ENCODE measurements around the gene CAPN11. TPM values are rescaled to one million over a fixed set of nuclear protein-coding genes. Genes with fewer than 3 reads are reported as not detected.

Gene CAPN11
- total and polyA plus RNA-seq, 9 of the 15 experiments (the other 6 are each of a cell fraction or from before 2014, with no cell fraction given): 0.03 to 0.61 (median 0.17) TPM; not detected in 1

DNA sequence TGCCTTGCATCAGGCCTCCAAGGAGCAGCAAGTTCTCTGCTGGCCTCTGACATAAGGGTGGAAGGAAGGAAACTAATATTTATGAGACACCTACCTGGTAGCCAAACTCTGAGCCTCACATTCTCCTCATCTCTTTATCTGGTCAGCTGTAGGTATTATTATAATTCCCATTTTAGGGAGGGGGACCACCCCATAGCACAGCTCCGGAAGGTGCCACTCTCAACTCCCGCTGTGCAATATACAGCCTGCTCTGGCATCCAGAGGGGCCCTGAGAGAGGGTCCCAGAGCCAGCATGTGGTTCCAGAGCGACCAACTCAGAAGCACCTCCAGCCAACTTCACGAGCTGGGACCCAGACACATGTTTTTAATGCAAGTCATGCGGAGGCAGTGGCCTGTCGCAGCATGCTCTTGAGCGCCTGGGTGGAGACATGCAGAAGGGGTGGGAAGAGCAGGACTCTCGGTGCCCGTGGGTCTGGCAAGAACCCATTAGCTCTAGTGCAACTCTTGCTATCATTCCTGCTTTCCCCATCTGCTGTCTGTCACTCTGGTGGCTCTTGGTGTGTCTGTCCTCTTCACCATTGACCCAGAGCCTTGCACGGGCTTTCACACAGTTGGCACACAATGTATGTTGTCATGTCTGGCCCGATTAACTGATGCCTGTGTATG lies 43.2 kb downstream of the CAPN11 start (continued):
- TF ChIP-seq UBTF (IDR thresholded peaks at IDR 0.05; ENCODE audit: borderline replicate concordance in 1 of 2, low read depth in 2 of 2, low read length in 2 of 2) (no peak), POLR2B (IDR thresholded peaks at IDR 0.05; ENCODE audit: low read depth, partially characterized antibody) (no peak), HMGN3 (IDR thresholded peaks at IDR 0.05; ENCODE audit: borderline replicate concordance, extremely low read depth, insufficient read length, low read depth, low read length) (no peak), MYC (IDR thresholded peaks at IDR 0.05; ENCODE audit: low read depth, low read length) (peak; percentile 82), MYC (CRISPR knock-in tag; IDR thresholded peaks at IDR 0.05; ENCODE audit: borderline replicate concordance, low read depth) (no peak), PREB (CRISPR knock-in tag; IDR thresholded peaks at IDR 0.05) (no peak), ZNF79 (CRISPR knock-in tag; IDR thresholded peaks at IDR 0.05; ENCODE audit: low read depth) (no peak), SP1 (CRISPR knock-in tag; IDR thresholded peaks at IDR 0.05) (no peak), ZNF354B (CRISPR knock-in tag; IDR thresholded peaks at IDR 0.05) (no peak), ZNF766 (CRISPR knock-in tag; conservative IDR thresholded peaks at IDR 0.05) (no peak), CHD2 (IDR thresholded peaks at IDR 0.05; ENCODE audit: low read depth, low read length) (no peak), ZNF668 (CRISPR knock-in tag; IDR thresholded peaks at IDR 0.05) (no peak), CHD1 (IDR thresholded peaks at IDR 0.05; ENCODE audit: low read length) (no peak), ZNF764 (CRISPR knock-in tag; IDR thresholded peaks at IDR 0.05; ENCODE audit: low read depth) (no peak), RBM39 (optimal IDR thresholded peaks at IDR 0.05; ENCODE audit: low read depth, low read length) (no peak), E2F1 (CRISPR knock-in tag; IDR thresholded peaks at IDR 0.05) (0 out of 2 replicates have a peak, but pooled peaks have one; percentile 45), NR4A1 (CRISPR knock-in tag; IDR thresholded peaks at IDR 0.05) (no peak), NR4A1 (tag; IDR thresholded peaks at IDR 0.05) (peak; percentile 76), ZNF589 (CRISPR knock-in tag; IDR thresholded peaks at IDR 0.05; ENCODE audit: low read depth) (peak; percentile 53; the same call in 1 of the 2 replicates), RBM17 (IDR thresholded peaks at IDR 0.05; ENCODE audit: borderline replicate concordance, low read depth, low read length) (no peak), PHB2 (IDR thresholded peaks at IDR 0.05; ENCODE audit: low read depth) (no peak)
- TF ChIP-seq, protein P1, sequence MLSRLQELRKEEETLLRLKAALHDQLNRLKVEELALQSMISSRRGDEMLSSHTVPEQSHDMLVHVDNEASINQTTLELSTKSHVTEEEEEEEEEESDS (CRISPR knock-in tag; IDR thresholded peaks at IDR 0.05): no peak
- TF ChIP-seq, protein P2, sequence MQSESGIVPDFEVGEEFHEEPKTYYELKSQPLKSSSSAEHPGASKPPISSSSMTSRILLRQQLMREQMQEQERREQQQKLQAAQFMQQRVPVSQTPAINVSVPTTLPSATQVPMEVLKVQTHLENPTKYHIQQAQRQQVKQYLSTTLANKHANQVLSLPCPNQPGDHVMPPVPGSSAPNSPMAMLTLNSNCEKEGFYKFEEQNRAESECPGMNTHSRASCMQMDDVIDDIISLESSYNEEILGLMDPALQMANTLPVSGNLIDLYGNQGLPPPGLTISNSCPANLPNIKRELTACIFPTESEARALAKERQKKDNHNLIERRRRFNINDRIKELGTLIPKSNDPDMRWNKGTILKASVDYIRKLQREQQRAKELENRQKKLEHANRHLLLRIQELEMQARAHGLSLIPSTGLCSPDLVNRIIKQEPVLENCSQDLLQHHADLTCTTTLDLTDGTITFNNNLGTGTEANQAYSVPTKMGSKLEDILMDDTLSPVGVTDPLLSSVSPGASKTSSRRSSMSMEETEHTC (IDR thresholded peaks at IDR 0.05): no peak

Measured in K562 (cell line).